GM12873 (cell line): Measurements from ENCODE around the gene AK1.

Experiments
- TF ChIP-seq, protein P1 (sequence below): IDR thresholded peaks from 2 replicates; pipeline ENCODE4 v1.5.1; 2012; ENCODE audit warnings: low read depth, mild to moderate bottlenecking, moderate library complexity, low read length, control low read depth; ENCODE audit not compliant: insufficient read depth; ENCODE audit errors: missing control alignments

The AK1 gene

DNA sequence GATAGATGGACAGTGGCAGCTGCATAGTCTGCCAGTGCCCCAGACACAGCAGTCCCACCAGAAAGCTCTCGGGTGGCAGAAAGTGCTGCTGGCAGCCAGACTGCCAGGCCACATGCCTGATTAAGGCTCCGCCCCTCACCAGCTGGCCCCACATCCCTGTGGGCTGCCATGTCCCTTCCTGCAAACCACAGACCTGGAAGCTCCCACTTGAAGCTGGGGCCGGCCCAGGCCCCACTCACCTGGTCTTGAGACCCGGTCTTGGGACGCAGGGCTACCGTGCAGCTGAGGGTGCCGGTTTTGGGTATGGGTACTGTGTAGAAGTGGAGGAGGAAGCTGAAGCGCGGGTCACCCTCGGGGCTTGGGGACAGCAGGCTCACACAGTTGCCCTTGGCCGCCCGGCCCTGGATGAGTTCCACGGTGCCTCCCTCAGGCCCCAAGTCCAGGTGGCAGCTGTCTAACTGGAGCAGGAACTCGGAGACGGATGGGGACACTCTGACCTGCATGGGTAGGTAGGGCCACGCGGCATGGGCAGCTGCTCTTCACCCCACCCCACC lies 59.5 kb downstream of the AK1 start:
- TF ChIP-seq, protein P1, sequence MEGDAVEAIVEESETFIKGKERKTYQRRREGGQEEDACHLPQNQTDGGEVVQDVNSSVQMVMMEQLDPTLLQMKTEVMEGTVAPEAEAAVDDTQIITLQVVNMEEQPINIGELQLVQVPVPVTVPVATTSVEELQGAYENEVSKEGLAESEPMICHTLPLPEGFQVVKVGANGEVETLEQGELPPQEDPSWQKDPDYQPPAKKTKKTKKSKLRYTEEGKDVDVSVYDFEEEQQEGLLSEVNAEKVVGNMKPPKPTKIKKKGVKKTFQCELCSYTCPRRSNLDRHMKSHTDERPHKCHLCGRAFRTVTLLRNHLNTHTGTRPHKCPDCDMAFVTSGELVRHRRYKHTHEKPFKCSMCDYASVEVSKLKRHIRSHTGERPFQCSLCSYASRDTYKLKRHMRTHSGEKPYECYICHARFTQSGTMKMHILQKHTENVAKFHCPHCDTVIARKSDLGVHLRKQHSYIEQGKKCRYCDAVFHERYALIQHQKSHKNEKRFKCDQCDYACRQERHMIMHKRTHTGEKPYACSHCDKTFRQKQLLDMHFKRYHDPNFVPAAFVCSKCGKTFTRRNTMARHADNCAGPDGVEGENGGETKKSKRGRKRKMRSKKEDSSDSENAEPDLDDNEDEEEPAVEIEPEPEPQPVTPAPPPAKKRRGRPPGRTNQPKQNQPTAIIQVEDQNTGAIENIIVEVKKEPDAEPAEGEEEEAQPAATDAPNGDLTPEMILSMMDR: no peak

DNA sequence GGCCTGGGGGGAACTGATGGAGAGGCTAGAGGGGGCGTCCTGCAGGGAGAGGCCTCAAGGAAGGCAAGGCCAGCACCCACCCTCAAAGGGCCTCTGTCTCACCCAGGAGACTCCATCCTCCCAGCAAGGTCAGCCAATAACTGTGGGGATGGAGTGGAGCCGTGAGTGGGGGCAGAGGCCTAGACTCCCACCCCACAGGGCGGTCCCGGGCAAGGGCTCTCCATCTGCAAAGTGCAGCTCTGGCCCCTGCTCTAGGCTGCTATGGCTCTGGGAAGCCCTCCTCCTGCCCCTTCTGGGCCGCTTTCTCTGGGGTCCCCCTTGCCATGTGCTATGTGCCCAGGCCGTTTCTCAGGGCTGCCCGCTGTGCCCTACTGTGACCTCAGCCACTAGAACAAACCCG lies 60.7 kb downstream of the AK1 start:
- TF ChIP-seq, protein P1: no peak
